Epithelial cell of esophagus (primary cell): ENCODE measurements around the gene IGHMBP2.

Experiments used
- DNase-seq: peaks from one replicate; pipeline ENCODE4 v3.0.0; 2010; ENCODE audit warnings: low read depth
- H3K4me3 ChIP-seq: 2 replicates; pipeline ENCODE4 v1.5.1; 2011; ENCODE audit warnings: mild to moderate bottlenecking, low read length, control low read depth
- CTCF ChIP-seq: IDR thresholded peaks from 2 replicates; pipeline ENCODE4 v1.5.1; 2011; ENCODE audit warnings: low read depth, mild to moderate bottlenecking, low read length, control low read depth, inconsistent platforms; ENCODE audit not compliant: insufficient read depth; ENCODE audit errors: missing control alignments

IGHMBP2 gene

GRCh38 chr11:68927280-68928135 lies 23.8 kb downstream of the IGHMBP2 start:
- no peak overlapping the region for H3K4me3 ChIP-seq
- no peak for DNase-seq
- TF ChIP-seq CTCF = no peak

GRCh38 chr11:68928136-68928880 lies 24.6 kb downstream of the IGHMBP2 start:
- DNase-seq = no peak
- no peak for TF ChIP-seq CTCF
- no peak overlapping the region for H3K4me3 ChIP-seq

GRCh38 chr11:68929135-68929534 lies 25.4 kb downstream of the IGHMBP2 start:
- no peak for DNase-seq
- no peak for TF ChIP-seq CTCF

GRCh38 chr11:68929706-68930570 lies 26.2 kb downstream of the IGHMBP2 start:
- TF ChIP-seq CTCF = no peak
- no peak for DNase-seq
- H3K4me3 ChIP-seq = no peak overlapping the region

More at GRCh38 chr11:68929135-68929534, 25.4 kb downstream of the IGHMBP2 start:
- no peak overlapping the region for H3K4me3 ChIP-seq

GRCh38 chr11:68930991-68931855 lies 27.5 kb downstream of the IGHMBP2 start:
- TF ChIP-seq CTCF = no peak
- no peak for DNase-seq

GRCh38 chr11:68931911-68932310 lies 28.2 kb downstream of the IGHMBP2 start:
- no peak overlapping the region for H3K4me3 ChIP-seq
- no peak for DNase-seq
- no peak for TF ChIP-seq CTCF

More at GRCh38 chr11:68930991-68931855, 27.5 kb downstream of the IGHMBP2 start:
- H3K4me3 ChIP-seq = no peak overlapping the region
